Measurements from ENCODE around the gene NR3C2.

The NR3C2 gene

GRCh38 chr4:148302416-148302815, 139.8 kb downstream of the NR3C2 start:
- DNase-seq: no peak

GRCh38 chr4:148300877-148301276, 141.3 kb downstream of the NR3C2 start:
- DNase-seq: peak; percentile 0

- DNase-seq: no peak
Observed at GRCh38 chr4:148299337-148299736, 142.9 kb downstream of the NR3C2 start.

DNA sequence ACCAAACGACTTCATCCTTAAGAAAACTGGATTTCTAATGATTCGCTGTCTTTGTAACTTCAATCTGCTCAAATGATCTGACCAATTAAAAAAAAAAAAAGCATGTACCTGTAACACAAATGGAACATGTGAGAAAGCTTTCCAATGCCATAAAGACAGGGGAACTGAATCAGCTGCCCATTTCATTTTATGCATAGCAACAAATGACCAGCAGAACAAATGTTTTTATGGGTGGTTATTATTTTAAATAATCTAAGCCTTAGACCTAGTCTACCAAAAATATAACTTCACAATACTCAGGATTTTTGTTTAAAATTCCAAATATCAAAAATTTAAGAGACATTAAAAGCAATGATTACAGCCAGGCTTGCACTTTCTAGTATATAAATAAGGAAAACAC, 145.7 kb downstream of the NR3C2 start:
- DNase-seq: no peak

- DNase-seq: no peak
Observed at GRCh38 chr4:148295642-148296041, 146.6 kb downstream of the NR3C2 start.

GRCh38 chr4:148293571-148293970, 148.6 kb downstream of the NR3C2 start:
- DNase-seq: no peak

- DNase-seq: no peak
Observed at GRCh38 chr4:148292686-148293085, 149.5 kb downstream of the NR3C2 start.

GRCh38 chr4:148289740-148290139, 152.5 kb downstream of the NR3C2 start:
- DNase-seq: peak; percentile 15

- peak; percentile 90 for DNase-seq
Observed at GRCh38 chr4:148288448-148288847, 153.8 kb downstream of the NR3C2 start.

DNA sequence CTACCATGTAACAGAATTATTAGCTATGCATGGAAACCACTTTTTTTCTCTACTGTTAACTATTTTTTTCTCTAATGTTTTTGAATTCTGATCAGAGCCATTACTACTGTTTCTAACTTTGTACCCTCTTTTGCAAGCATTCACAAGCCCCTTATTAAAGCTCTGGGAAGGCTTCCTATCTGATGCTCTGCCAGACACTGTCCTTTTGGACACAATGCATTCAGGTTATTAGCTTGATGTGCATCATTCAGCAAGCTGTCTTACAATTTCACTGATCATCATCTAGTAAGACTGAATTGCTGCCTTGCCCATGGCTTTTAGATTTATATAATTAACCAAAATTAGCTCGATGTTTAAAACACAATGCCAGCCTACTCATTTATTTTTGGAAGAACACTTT, 155.1 kb downstream of the NR3C2 start:
- DNase-seq: no peak

DNA sequence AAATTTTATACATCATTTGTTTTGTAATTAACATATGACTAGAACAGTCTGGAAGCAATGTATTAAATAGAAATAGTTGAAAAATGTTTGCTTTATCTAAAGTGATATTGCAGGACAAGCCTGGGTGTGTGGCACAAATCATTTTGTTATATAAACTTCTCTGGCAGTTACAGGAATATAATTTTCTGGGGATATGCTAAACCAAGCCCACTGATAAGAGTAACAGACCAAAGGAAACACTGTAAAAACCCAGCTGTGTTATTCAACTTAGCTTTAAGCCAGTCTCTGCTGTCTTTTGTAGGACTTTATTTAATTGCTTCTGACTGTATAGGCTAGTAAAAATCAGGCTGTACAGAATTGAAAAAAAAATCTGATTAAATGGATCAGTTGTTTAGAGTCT, 156.2 kb downstream of the NR3C2 start:
- no peak for DNase-seq

DNA sequence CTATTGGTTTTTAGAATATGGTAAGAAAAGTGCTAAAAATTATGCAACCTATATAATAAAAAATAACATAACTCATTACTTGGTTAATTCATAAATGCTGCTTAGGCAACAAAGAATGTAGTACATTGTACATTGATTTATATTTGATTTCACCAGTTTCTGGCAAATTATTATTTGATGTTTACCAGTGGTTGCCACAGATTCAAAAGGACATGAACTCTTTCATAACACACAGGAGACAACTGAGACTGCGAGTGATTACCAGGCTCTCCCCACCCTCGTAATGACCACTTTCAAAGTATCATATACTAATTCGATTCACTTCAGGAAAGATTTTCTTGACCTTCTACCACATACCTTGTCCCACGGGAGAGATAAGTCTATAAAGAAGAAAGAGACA, 158.5 kb downstream of the NR3C2 start:
- no peak for DNase-seq

GRCh38 chr4:148278310-148278709, 163.9 kb downstream of the NR3C2 start:
- DNase-seq: no peak

DNA sequence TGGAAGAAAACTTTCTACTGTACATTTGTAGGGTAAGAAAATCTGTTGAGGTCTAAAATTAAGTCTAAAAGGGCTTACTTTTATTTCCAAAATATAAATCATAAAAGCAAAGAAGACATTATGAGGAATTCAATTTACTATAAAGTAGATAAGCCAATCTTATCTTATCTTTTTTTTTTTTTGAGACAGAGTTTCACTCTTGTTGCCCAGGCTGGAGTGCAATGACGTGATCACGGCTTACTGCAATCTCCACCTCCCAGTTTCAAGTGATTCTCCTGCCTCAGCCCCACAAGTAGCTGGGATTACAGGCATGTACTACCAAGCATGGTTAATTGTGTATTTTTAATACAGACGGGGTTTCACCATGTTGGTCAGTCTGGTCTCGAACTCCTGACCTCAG, 166.9 kb downstream of the NR3C2 start:
- no peak for DNase-seq

- no peak for DNase-seq
Observed at GRCh38 chr4:148273501-148273986, 168.7 kb downstream of the NR3C2 start.

- DNase-seq: no peak
Observed at GRCh38 chr4:148271166-148271565, 171.0 kb downstream of the NR3C2 start.

DNA sequence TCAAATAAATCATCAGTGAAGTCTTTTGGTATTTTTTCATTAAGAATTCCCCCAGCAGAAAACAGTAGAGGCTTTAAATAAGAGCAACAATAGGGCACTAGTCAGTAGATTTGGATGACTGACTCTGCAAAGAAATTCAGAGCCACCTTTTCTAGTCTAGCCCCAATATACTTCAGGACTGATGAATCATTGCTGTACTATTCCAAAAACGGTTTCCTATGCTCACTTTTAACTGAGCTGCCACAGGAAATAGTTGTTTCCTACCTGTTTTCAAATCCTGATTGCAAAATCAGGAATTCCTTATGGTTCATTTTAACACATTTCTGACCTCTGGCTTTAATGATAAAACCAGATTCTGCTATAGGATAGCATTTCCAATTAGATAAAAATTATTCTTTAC, 171.6 kb downstream of the NR3C2 start:
- no peak for DNase-seq

- no peak for DNase-seq
Observed at GRCh38 chr4:148268835-148269234, 173.4 kb downstream of the NR3C2 start.

DNA sequence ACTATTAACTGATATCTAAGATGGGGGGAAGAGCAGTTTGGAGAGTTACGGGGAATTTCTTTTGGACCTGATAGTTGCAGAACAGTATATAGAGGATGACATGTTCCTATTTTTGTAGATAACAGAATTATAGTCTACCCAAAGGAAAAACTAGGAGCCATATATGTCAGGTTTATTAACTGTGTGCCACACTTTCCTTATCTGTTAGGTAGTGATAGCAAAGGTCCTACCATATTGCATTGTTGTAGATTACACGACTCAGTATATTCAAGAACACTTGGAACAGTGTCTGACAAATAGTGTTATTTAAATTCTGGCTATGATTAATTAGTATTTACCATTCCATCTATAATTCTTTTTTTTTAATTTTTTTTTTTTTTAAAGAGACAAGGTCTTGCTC, 175.3 kb downstream of the NR3C2 start:
- DNase-seq: no peak

DNA sequence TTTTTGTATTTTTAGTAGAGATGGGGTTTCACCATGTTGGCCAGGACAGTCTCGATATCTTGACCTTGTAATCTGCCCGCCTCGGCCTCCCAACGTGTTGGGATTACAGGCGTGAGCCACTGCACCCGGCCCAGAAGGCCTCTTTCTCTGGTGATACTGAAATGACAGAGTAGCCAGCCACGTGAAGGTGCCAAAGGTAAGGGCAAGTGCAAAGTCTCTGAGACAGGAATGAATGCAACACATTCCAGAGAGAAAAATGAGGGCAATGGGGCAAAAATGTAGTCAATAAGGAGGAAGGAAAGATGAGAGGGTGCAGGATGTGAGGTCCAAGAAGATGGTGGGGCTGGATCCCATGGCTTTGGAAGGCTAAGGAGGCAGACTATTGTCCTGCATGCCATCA, 176.0 kb downstream of the NR3C2 start:
- DNase-seq: no peak

GRCh38 chr4:148265627-148266026, 176.6 kb downstream of the NR3C2 start:
- no peak for DNase-seq

DNA sequence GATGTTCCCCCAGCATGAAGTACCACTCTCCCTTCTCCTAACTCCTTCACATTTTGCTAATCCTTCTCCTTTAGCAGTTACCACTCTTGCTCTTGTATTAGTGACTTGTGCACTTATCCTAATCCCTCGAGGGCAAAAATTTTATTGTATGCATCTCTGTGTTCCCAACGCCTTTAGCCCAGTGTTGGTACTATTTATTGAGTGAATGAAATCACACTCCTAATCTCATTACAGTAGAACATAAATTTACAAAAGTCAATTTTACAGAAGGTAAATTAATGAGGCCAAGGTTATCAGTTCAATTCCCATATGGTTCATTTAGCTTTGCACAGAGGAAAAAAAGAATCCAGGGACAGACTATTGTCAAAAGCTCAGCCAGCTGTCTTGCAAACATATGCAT, 178.4 kb downstream of the NR3C2 start:
- DNase-seq: no peak

DNA sequence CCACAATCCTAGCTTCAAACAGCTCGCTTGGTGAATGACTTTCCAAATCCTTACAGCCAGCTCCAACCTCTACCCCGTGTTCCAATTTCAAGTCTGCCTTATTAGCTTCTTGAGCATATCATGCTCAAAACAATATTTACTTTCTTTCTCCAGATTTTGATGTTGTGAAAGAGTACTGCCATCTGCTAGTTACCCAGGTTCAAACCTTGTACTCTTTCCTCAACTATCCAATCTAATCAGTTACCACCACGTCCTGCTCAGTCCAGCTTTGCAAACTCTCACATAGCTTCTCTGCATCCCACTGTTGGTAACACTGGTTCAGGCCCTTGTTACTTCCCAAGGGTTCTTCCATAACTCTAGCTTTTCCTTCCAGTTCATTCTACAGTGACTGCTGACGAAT, 179.1 kb downstream of the NR3C2 start:
- DNase-seq: no peak

DNA sequence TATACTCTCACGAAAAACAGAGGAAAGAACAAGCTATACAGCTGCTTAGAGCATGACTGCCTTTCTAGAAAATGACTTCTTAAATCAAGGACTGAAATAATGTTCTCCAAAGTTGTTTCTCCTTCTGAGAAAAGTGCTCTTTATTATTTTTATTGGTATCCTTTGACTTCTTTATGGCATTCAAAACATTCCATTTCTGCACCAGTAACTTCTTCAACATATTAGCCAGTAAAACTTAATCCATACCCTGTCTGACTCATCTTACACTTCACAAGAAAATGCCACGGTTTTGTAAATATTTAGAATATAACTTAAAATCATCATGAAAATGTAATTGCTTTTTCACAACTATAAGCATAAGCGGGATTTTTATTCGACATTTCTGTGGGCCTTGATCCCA, 180.4 kb downstream of the NR3C2 start:
- DNase-seq: no peak

GRCh38 chr4:148259841-148260240, 182.4 kb downstream of the NR3C2 start:
- DNase-seq: no peak

- DNase-seq: no peak
Observed at GRCh38 chr4:148258535-148258934, 183.7 kb downstream of the NR3C2 start.
